HG02840 (cell line): Measurements from ENCODE around the gene YBEY.

Experiments
- ATAC-seq: cut with Tn5 transposase; IDR thresholded peaks from one replicate; pipeline ENCODE4 v1.9.1; 2021; ENCODE audit warnings: mild to moderate bottlenecking, moderate library complexity, moderate number of reproducible peaks; ENCODE audit not compliant: unreplicated experiment, low FRiP score

Gene YBEY

GRCh38 chr21:46264046-46264689 lies 22.0 kb upstream of the YBEY start:
- ATAC-seq: no peak

- no peak for ATAC-seq
Observed at GRCh38 chr21:46264690-46265144, 21.4 kb upstream of the YBEY start.

GRCh38 chr21:46265736-46266525 lies 20.2 kb upstream of the YBEY start:
- ATAC-seq: no peak

GRCh38 chr21:46266946-46267345 lies 19.2 kb upstream of the YBEY start:
- ATAC-seq: no peak

- ATAC-seq: no peak
Observed at GRCh38 chr21:46268371-46268770, 17.8 kb upstream of the YBEY start.

- no peak for ATAC-seq
Observed at GRCh38 chr21:46269466-46269865, 16.7 kb upstream of the YBEY start.

- no peak for ATAC-seq
Observed at GRCh38 chr21:46273341-46273740, 12.8 kb upstream of the YBEY start.

- ATAC-seq: no peak
Observed at GRCh38 chr21:46274797-46275390, 11.2 kb upstream of the YBEY start.

- no peak for ATAC-seq
Observed at GRCh38 chr21:46284077-46284644, 2.0 kb upstream of the YBEY start.

- ATAC-seq: no peak
Observed at GRCh38 chr21:46284733-46285132, 1.4 kb upstream of the YBEY start.

GRCh38 chr21:46285206-46285661 lies 908 bp upstream of the YBEY start, which contains the start of gene MCM3AP:
Gene MCM3AP (minus strand): TSS chr21:46285611. CDS start chr21:46285286, 325 bp downstream.
- no peak for ATAC-seq

GRCh38 chr21:46286648-46287002 lies 483 bp downstream of the YBEY start:
- ATAC-seq: no peak

- ATAC-seq: no peak
Observed at GRCh38 chr21:46287541-46287940, 1.4 kb downstream of the YBEY start.

GRCh38 chr21:46289655-46290179 lies 3.6 kb downstream of the YBEY start:
- ATAC-seq: no peak

GRCh38 chr21:46291561-46291960 lies 5.4 kb downstream of the YBEY start:
- ATAC-seq: no peak

GRCh38 chr21:46294647-46295176 lies 8.6 kb downstream of the YBEY start:
- no peak for ATAC-seq

- no peak for ATAC-seq
Observed at GRCh38 chr21:46295177-46295770, 9.1 kb downstream of the YBEY start.

GRCh38 chr21:46295996-46296752 lies 10.0 kb downstream of the YBEY start:
- no peak for ATAC-seq
